Lower lobe of right lung (tissue), 2 donors: ENCODE results near the gene SMTNL1. TPM values are rescaled to one million over a fixed set of nuclear protein-coding genes. Genes with fewer than 3 reads are reported as not detected.
A peak's percentile ranks its signal among the peaks of the same experiment; 100 is the strongest.

Source experiments
- ATAC-seq, 2 donors: fragments of 200-7000 bp; cut with Tn5 transposase; one replicate each; pipeline ENCODE4 v1.9.1; 2020 to 2022; ENCODE audit warnings: mild to moderate bottlenecking in 2 of 2, moderate library complexity in 2 of 2
- DNase-seq: peaks from one replicate; pipeline ENCODE4 v3.0.0-alpha.2; 2020
- H3K27ac ChIP-seq: fragments of 200-600 bp; one replicate; pipeline ENCODE4 v1.8.0; 2022
- H3K27me3 ChIP-seq: fragments of 200-600 bp; one replicate; pipeline ENCODE4 v1.8.0; 2022; ENCODE audit warnings: low read depth
- H3K36me3 ChIP-seq: fragments of 200-600 bp; one replicate; pipeline ENCODE4 v1.8.0; 2022; ENCODE audit warnings: mild to moderate bottlenecking
- H3K4me1 ChIP-seq: fragments of 200-600 bp; one replicate; pipeline ENCODE4 v1.8.0; 2022
- H3K4me3 ChIP-seq: fragments of 200-600 bp; one replicate; pipeline ENCODE4 v1.8.0; 2022; ENCODE audit warnings: mild to moderate bottlenecking
- H3K9me3 ChIP-seq: fragments of 200-600 bp; one replicate; pipeline ENCODE4 v1.8.0; 2022
- CTCF ChIP-seq: fragments of 200-600 bp; IDR thresholded peaks from one replicate; pipeline ENCODE4 v1.8.0; 2022; ENCODE audit warnings: antibody characterized with exemption, mild to moderate bottlenecking
- intact Hi-C: fragments of 100-400 bp; cut with DNase I; formaldehyde crosslinking; loops from one replicate; pipeline ENCODE4 v1.11.0; 2022
- total RNA-seq: library from RNA; stranded (reverse); fragmentation: NEBNext Ultra II Directional; extraction: Animal tissue kit (Norgen Biotek cat#: 25700); gene quantifications from one replicate; pipeline ENCODE4 v1.2.1, GENCODE V29; 2021
- donor health status: DM: no; HTN: yes; CAD: no; lungs with severe emphysema.

The SMTNL1 gene
- total RNA-seq, 1 donor from 2014 or later, result not detected

- Histone ChIP-seq H3K27ac (no peak overlapping the region), H3K36me3 (peaks cover 6% of the 10 kb centered on the region), H3K4me1 (peaks cover 17% of the 10 kb centered on the region), H3K27me3 (no peaks in the 10 kb centered on the region), H3K9me3 (no peaks in the 10 kb centered on the region), H3K4me3 (no peak overlapping the region)
- TF ChIP-seq CTCF, result no peak
- ATAC-seq, result no peak
- intact Hi-C loops, result no loop called here
- no peak for DNase-seq
Observed at GRCh38 chr11:57511741-57512430, 25.5 kb upstream of the SMTNL1 start.

GRCh38 chr11:57512646-57513451, 24.5 kb upstream of the SMTNL1 start:
- intact Hi-C loops, result no loop called here
- TF ChIP-seq CTCF, result no peak
- no peak for DNase-seq
- Histone ChIP-seq H3K36me3 (peaks cover 6% of the 10 kb centered on the region), H3K4me1 (peaks cover 17% of the 10 kb centered on the region), H3K27ac (no peak overlapping the region), H3K27me3 (no peaks in the 10 kb centered on the region), H3K4me3 (no peak overlapping the region), H3K9me3 (no peaks in the 10 kb centered on the region)
- ATAC-seq, result no peak

GRCh38 chr11:57513452-57513795, 24.0 kb upstream of the SMTNL1 start:
- DNase-seq (no peak), ATAC-seq (no peak)
- TF ChIP-seq CTCF, result no peak
- Histone ChIP-seq H3K4me3 (peak overlapping the region; percentile 97), H3K27ac (no peak overlapping the region), H3K36me3 (peaks cover 4% of the 10 kb centered on the region), H3K4me1 (peaks cover 17% of the 10 kb centered on the region), H3K27me3 (no peaks in the 10 kb centered on the region), H3K9me3 (no peaks in the 10 kb centered on the region)
- intact Hi-C loops, result no loop called here

- Histone ChIP-seq H3K9me3 (no peaks in the 10 kb centered on the region), H3K4me1 (peaks cover 17% of the 10 kb centered on the region), H3K4me3 (peak overlapping the region; percentile 97), H3K27ac (peak overlapping the region; percentile 68), H3K27me3 (no peaks in the 10 kb centered on the region), H3K36me3 (no peaks in the 10 kb centered on the region)
- ATAC-seq (peak; percentile 74 to 75), DNase-seq (peak; percentile 63)
- intact Hi-C loops, result no loop called here
- no peak for TF ChIP-seq CTCF
Observed at GRCh38 chr11:57513911-57514537, 23.4 kb upstream of the SMTNL1 start.

GRCh38 chr11:57514538-57515331, 22.7 kb upstream of the SMTNL1 start:
- intact Hi-C loops, result no loop called here
- DNase-seq (peak; percentile 78), ATAC-seq (peak; percentile 79 to 84)
- Histone ChIP-seq H3K4me3 (peak overlapping the region; percentile 97), H3K27ac (peak overlapping the region; percentile 68), H3K4me1 (peaks cover 17% of the 10 kb centered on the region), H3K36me3 (no peaks in the 10 kb centered on the region), H3K27me3 (no peaks in the 10 kb centered on the region), H3K9me3 (no peaks in the 10 kb centered on the region)
- no peak for TF ChIP-seq CTCF
